A549 (cell line): ENCODE results near the gene MIEF1. TPM values are rescaled to one million over a fixed set of nuclear protein-coding genes. Genes with fewer than 3 reads are reported as not detected.

Experiments used
- ATAC-seq, 2 experiments: fragments of 200-7000 bp in 1 of 2; fragments of >200 bp in 1 of 2; cut with Nextera tagmentation in 1 of 2; cut with Tn5 transposase in 1 of 2; 3 replicates each; pipeline versions ENCODE4 v1.8.0 to v1.9.1; 2018 to 2020; ENCODE audit warnings: mild to moderate bottlenecking in 1 of 2, moderate library complexity in 1 of 2
- CTCF ChIA-PET: fragments of 300-600 bp; sonication (Branson Sonifier 250); formaldehyde crosslinking; extraction: SDS; loops from one replicate; lab custom pipeline; 2021; ENCODE audit warnings: antibody characterized with exemption, inconsistent platforms; lab: Yijun Ruan, JAX
- POLR2A ChIA-PET: fragments of 350-600 bp; formaldehyde crosslinking; extraction: SDS; loops from one replicate; lab custom pipeline; 2021; ENCODE audit warnings: antibody characterized with exemption, inconsistent platforms; lab: Yijun Ruan, JAX
- DNase-seq, 2 experiments: peaks; one replicate each; pipeline versions ENCODE4 v3.0.0 to v3.0.0-alpha.2; 2011 to 2016; ENCODE audit warnings: low read depth in 1 of 2, low spot score in 1 of 2
- FAIRE-seq: peaks from 2 replicates; lab custom pipeline; 2011; peaks lifted over from hg19 to GRCh38; lab: Jason Lieb, UNC
- H3K27ac ChIP-seq, 2 experiments: fragments of >200 bp; sonication (Bioruptor Twin); formaldehyde crosslinking; 3 replicates each; pipeline ENCODE4 v1.5.1; 2016 to 2017
- H3K4me1 ChIP-seq: fragments of >200 bp; sonication (Bioruptor Twin); formaldehyde crosslinking; 3 replicates; pipeline ENCODE4 v1.6.1; 2016
- H3K4me2 ChIP-seq: fragments of >200 bp; sonication (Bioruptor Twin); formaldehyde crosslinking; 3 replicates; pipeline ENCODE4 v1.6.1; 2016
- H3K4me3 ChIP-seq: fragments of >200 bp; sonication (Bioruptor Twin); formaldehyde crosslinking; 3 replicates; pipeline ENCODE4 v1.5.1; 2016
- H3K9me3 ChIP-seq: fragments of >200 bp; sonication (Bioruptor Twin); formaldehyde crosslinking; 3 replicates; pipeline ENCODE4 v1.6.1; 2016
- CBX2 ChIP-seq: fragments of 200-600 bp; sonication (generic); IDR thresholded peaks from 2 replicates; pipeline ENCODE4 v1.6.1; 2016; ENCODE audit warnings: low read depth, mild to moderate bottlenecking, borderline replicate concordance
- CBX8 ChIP-seq: fragments of 200-600 bp; sonication (generic); IDR thresholded peaks from 2 replicates; pipeline ENCODE4 v1.6.1; 2016
- CEBPB ChIP-seq, 2 experiments: fragments of >200 bp in 1 of 2; sonication (Bioruptor Twin) in 1 of 2; formaldehyde crosslinking in 1 of 2; IDR thresholded peaks; 2 replicates each; pipeline ENCODE4 v1.6.1; 2012 to 2016
- CHD2 ChIP-seq: fragments of 150-350 bp; IDR thresholded peaks from 2 replicates; pipeline ENCODE4 v1.6.1; 2014; ENCODE audit warnings: low read length; ENCODE audit not compliant: partially characterized antibody
- CHD4 ChIP-seq: fragments of 200-600 bp; sonication (generic); IDR thresholded peaks from 2 replicates; pipeline ENCODE4 v1.6.1; 2016; ENCODE audit warnings: antibody characterized with exemption, mild to moderate bottlenecking, borderline replicate concordance
- FOSB ChIP-seq: fragments of 250-450 bp; sonication (Bioruptor Pico); IDR thresholded peaks from 2 replicates; pipeline ENCODE4 v1.5.0; 2020; ENCODE audit warnings: mild to moderate bottlenecking, moderate library complexity
- FOXS1 ChIP-seq: fragments of 250-450 bp; sonication (Bioruptor Pico); IDR thresholded peaks from 2 replicates; pipeline ENCODE4 v1.5.0; 2020; ENCODE audit warnings: mild to moderate bottlenecking, moderate library complexity
- GATA3 ChIP-seq: IDR thresholded peaks from 2 replicates; pipeline ENCODE4 v1.6.1; 2012; ENCODE audit warnings: borderline replicate concordance
- KDM1A ChIP-seq: fragments of 200-600 bp; sonication (generic); IDR thresholded peaks from 2 replicates; pipeline ENCODE4 v1.6.1; 2016; ENCODE audit warnings: low read depth, mild to moderate bottlenecking
- MAFK ChIP-seq: fragments of 450-650 bp; IDR thresholded peaks from 2 replicates; pipeline ENCODE4 v1.6.1; 2014; ENCODE audit not compliant: partially characterized antibody
- MYC ChIP-seq: IDR thresholded peaks from 2 replicates; pipeline ENCODE4 v1.6.1; 2012; ENCODE audit warnings: mild to moderate bottlenecking, inconsistent platforms, low read length, improper control_type of control experiment, borderline replicate concordance
- NFE2L2 ChIP-seq: fragments of 150-350 bp; conservative IDR thresholded peaks from 2 replicates; pipeline ENCODE4 v1.6.1; 2014; ENCODE audit warnings: low read length
- PHF8 ChIP-seq: fragments of 200-600 bp; sonication (generic); IDR thresholded peaks from 2 replicates; pipeline ENCODE4 v1.6.1; 2016; ENCODE audit warnings: low read depth, mild to moderate bottlenecking, antibody characterized with exemption, moderate library complexity, borderline replicate concordance
- RAD21 ChIP-seq, 2 experiments: fragments of >200 bp in 1 of 2; sonication (Bioruptor Twin) in 1 of 2; formaldehyde crosslinking in 1 of 2; IDR thresholded peaks in 1 of 2; conservative IDR thresholded peaks in 1 of 2; 2 replicates in 1 of 2; 3 replicates in 1 of 2; pipeline ENCODE4 v1.6.1; 2012 to 2018; ENCODE audit warnings: inconsistent platforms in 1 of 2
- RFX5 ChIP-seq: fragments of 450-650 bp; IDR thresholded peaks from 2 replicates; pipeline ENCODE4 v1.7.1; 2014; ENCODE audit warnings: antibody characterized with exemption, mild to moderate bottlenecking, moderate library complexity
- SMC3 ChIP-seq: fragments of >200 bp; sonication (Bioruptor Twin); formaldehyde crosslinking; IDR thresholded peaks from 3 replicates; pipeline ENCODE4 v1.6.1; 2018; ENCODE audit warnings: inconsistent platforms
- TFCP2L1 ChIP-seq: fragments of 250-450 bp; sonication (Bioruptor Pico); IDR thresholded peaks from 2 replicates; pipeline ENCODE4 v1.5.0; 2021; ENCODE audit warnings: mild to moderate bottlenecking
- TP53 ChIP-seq: fragments of 250-450 bp; sonication (Bioruptor Pico); IDR thresholded peaks from 2 replicates; pipeline ENCODE4 v1.5.0; 2021; ENCODE audit warnings: mild to moderate bottlenecking, moderate library complexity
- ZC3H11A ChIP-seq: fragments of 450-650 bp; IDR thresholded peaks from 2 replicates; pipeline ENCODE4 v1.6.1; 2014; ENCODE audit warnings: antibody characterized with exemption, mild to moderate bottlenecking
- WGBS: methylation state at CpG from one replicate; pipeline ENCODE4 v1.1.6; 2017; ENCODE audit errors: missing lambda C conversion rate; 5-methylcytosine and 5-hydroxymethylcytosine counted together
- polyA plus RNA-seq, 4 experiments: library from polyadenylated mRNA; depleted of rRNA in 3 of 4; stranded (reverse); fragments of >200 nt; fragmentation: RNase III in 1 of 4; extraction: RNeasy Plus Mini Kit Qiagen cat#74134 plus additional on column Dnase treatment in 1 of 4; gene quantifications; 2 replicates in 3 of 4; 3 replicates in 1 of 4; pipeline ENCODE4 v1.2.3, GENCODE V29; 2011 to 2017
- TF ChIP-seq, protein P1 (sequence below): fragments of >200 bp; sonication (Bioruptor Twin); formaldehyde crosslinking; IDR thresholded peaks from 3 replicates; pipeline ENCODE4 v1.5.1; 2016
- TF ChIP-seq, protein P2 (sequence below): IDR thresholded peaks from 2 replicates; pipeline ENCODE4 v1.6.1; 2012
- TF ChIP-seq, protein P3 (sequence below): fragments of 250-450 bp; sonication (Bioruptor Pico); IDR thresholded peaks from 2 replicates; pipeline ENCODE4 v1.5.0; 2020; ENCODE audit warnings: low read depth, mild to moderate bottlenecking, moderate library complexity
- TF ChIP-seq, protein P4 (sequence below): fragments of 150-350 bp; IDR thresholded peaks from 2 replicates; pipeline ENCODE4 v1.6.1; 2014; ENCODE audit warnings: low read depth, mild to moderate bottlenecking, low read length

Gene MIEF1
- polyA plus RNA-seq, 2 of the 4 experiments (the other 2 are of a cell fraction): 18.8 to 20.5 TPM

DNA sequence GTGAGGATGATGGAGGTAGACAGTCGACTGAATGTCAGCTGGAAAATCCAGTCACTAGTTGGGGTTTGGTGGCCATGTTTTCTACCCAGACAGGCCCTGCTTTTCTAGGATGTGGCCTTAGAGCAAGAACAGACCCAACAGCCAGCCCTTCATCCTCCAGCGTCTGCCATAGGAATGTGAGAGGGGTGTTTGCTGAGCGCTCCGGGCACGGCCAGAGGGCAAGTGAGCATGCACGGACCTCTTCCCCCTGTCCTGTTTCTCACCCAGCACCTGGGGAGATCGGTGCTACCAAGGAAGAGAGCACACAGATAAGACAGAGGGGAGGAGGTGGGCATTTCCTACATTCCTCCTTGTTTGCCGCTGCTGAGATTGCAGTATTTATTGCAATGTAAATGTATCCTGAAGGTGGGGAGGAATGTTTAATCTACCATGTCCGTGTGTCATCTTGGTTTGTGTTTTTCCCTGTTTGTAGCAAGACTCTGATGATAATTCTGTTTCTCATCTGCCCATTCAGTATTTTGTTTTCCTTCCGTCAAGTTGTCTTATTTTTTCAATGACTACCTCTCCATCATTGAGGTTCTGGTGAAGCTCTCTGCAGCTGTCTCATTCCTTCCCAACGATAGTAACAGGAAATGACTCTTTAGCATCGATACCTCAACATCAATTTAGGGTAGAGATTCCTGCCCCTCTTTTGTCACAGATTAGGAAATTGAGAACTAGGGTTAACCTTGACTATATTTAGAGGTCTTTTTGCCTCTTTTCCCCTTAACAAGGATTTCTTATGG is 13.4 kb downstream of the MIEF1 start (continued):
- TF ChIP-seq ZC3H11A (no peak), MYC (no peak), RAD21 (conservative IDR thresholded peaks at IDR 0.05 in 1 of 2, IDR thresholded peaks at IDR 0.05 in 1 of 2) (no peak), CEBPB (IDR thresholded peaks at IDR 0.05) (no peak), RFX5 (no peak), KDM1A (no peak)
- TF ChIP-seq, all 56 proteins: peak for 0

DNA sequence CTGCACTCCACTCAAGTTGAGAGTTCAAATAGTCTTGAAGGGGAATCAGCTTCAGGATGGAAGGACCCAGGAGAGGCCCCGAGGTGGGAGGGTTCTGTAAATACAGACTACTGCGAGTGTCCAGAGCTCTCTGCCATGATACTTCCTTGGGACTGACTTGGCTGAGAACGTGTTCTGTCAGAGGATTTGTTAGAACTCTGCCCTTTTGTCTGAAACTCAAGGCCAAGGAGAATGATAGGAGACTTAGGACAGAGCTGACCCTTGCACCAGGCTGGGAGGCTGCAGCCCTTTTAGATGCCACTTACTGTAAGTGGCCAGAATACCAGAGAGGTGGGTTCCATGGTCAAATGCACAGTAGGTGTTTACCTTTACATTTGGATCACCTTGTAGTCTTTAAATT is 15.4 kb downstream of the MIEF1 start:
- Histone ChIP-seq H3K27ac (no peak overlapping the region), H3K4me2 (no peak overlapping the region), H3K9me3 (no peaks in the 10 kb centered on the region), H3K4me3 (no peak overlapping the region), H3K4me1 (peaks cover 14% of the 10 kb centered on the region)
- 96% methylated on average over 3 of the region's 3 CpGs for WGBS
- DNase-seq (no peak), FAIRE-seq (no peak), ATAC-seq (no peak)
- POLR2A ChIA-PET: interaction anchor here (0.8 to 1.2 kb wide), 2 partner anchors 15 to 21 kb away, joined by 3 to 4 read pairs; partner anchors contain the start of gene MIEF1
- peak; percentile 15 for TF ChIP-seq MAFK
- no peak for TF ChIP-seq GATA3
- CTCF ChIA-PET: interaction anchor here (0.6 to 5.6 kb wide), 7 partner anchors 10 to 87 kb away, joined by 3 to 37 read pairs (median 7); no protein-coding TSS in a partner anchor

DNA sequence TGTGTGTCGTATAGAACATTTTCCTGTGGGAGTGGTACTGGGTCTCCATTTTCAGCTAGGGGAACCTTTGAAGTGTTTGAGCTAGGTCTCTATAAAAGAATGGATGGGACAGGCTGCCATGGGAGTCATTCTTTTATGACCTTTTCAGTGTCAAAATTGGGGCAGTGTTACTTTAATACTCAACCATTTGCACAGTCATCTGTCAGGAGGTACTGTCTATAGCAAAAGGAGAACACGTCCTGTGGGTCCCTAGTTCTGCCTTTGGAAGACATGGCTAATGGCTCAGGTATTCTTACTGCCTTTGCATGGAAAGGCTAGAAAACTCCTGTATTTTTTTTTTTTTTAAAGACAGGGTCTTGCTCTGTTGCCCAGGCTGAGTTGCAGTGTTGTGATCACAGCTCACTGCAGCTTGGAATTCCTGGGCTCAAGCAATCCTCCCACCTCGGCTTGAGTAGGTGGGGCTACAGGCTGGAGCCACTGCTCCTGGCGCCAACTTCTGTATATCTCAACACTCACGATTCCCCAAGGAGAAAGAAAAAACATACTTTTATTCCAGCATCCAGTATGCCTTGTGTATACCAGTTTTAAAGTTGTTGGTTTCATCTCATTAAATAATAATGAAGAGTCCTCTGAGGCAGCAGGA is 16.2 kb downstream of the MIEF1 start:
- Histone ChIP-seq H3K9me3 (no peaks in the 10 kb centered on the region), H3K4me1 (peaks cover 22% of the 10 kb centered on the region), H3K4me2 (peak overlapping the region; percentile 99; the same call in 2 of the 3 replicates), H3K4me3 (no peak overlapping the region), H3K27ac (peak overlapping the region; percentile 96 to 99; a peak in 4 of 6 replicates)
- TF ChIP-seq CHD4 (no peak), CHD2 (no peak), ZC3H11A (no peak), TFCP2L1 (CRISPR knock-in tag) (no peak), NFE2L2 (no peak), TP53 (CRISPR knock-in tag) (no peak), CBX8 (no peak), PHF8 (no peak), CBX2 (no peak), FOSB (no peak), FOXS1 (CRISPR knock-in tag) (no peak), SMC3 (no peak)
- TF ChIP-seq, protein P1, sequence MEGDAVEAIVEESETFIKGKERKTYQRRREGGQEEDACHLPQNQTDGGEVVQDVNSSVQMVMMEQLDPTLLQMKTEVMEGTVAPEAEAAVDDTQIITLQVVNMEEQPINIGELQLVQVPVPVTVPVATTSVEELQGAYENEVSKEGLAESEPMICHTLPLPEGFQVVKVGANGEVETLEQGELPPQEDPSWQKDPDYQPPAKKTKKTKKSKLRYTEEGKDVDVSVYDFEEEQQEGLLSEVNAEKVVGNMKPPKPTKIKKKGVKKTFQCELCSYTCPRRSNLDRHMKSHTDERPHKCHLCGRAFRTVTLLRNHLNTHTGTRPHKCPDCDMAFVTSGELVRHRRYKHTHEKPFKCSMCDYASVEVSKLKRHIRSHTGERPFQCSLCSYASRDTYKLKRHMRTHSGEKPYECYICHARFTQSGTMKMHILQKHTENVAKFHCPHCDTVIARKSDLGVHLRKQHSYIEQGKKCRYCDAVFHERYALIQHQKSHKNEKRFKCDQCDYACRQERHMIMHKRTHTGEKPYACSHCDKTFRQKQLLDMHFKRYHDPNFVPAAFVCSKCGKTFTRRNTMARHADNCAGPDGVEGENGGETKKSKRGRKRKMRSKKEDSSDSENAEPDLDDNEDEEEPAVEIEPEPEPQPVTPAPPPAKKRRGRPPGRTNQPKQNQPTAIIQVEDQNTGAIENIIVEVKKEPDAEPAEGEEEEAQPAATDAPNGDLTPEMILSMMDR: no peak
- TF ChIP-seq, protein P2, sequence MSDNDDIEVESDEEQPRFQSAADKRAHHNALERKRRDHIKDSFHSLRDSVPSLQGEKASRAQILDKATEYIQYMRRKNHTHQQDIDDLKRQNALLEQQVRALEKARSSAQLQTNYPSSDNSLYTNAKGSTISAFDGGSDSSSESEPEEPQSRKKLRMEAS: no peak
- TF ChIP-seq, protein P3, sequence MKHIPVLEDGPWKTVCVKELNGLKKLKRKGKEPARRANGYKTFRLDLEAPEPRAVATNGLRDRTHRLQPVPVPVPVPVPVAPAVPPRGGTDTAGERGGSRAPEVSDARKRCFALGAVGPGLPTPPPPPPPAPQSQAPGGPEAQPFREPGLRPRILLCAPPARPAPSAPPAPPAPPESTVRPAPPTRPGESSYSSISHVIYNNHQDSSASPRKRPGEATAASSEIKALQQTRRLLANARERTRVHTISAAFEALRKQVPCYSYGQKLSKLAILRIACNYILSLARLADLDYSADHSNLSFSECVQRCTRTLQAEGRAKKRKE (CRISPR knock-in tag): no peak
- TF ChIP-seq, protein P4, sequence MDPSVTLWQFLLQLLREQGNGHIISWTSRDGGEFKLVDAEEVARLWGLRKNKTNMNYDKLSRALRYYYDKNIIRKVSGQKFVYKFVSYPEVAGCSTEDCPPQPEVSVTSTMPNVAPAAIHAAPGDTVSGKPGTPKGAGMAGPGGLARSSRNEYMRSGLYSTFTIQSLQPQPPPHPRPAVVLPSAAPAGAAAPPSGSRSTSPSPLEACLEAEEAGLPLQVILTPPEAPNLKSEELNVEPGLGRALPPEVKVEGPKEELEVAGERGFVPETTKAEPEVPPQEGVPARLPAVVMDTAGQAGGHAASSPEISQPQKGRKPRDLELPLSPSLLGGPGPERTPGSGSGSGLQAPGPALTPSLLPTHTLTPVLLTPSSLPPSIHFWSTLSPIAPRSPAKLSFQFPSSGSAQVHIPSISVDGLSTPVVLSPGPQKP: no peak
- ATAC-seq (no peak), FAIRE-seq (no peak), DNase-seq (no peak)
- 60% methylated on average over 5 of the region's 5 CpGs for WGBS
- ChIA-PET POLR2A (interaction anchor here (1.2 kb wide), 1 partner anchor 22 kb away, joined by 3 read pairs; no protein-coding TSS in a partner anchor), CTCF (interaction anchor here (0.6 to 5.6 kb wide), 5 partner anchors 11 to 88 kb away, joined by 3 to 37 read pairs (median 11); no protein-coding TSS in a partner anchor)
